ENCODE data around the gene SWT1. TPM values are rescaled to one million over a fixed set of nuclear protein-coding genes. Genes with fewer than 3 reads are reported as not detected.

Gene SWT1
- total RNA-seq (2021; ENCODE audit: unreplicated experiment) (2.1 TPM), Bru-seq, nascent RNA (percentile 54 among the genes with signal in this experiment), BruChase-seq, experiment 1, labeled RNA remaining after a 2-hour chase (percentile 45 among the genes with signal in this experiment), BruChase-seq, experiment 2, labeled RNA remaining after a 6-hour chase (percentile 42 among the genes with signal in this experiment)
- polyA plus RNA-seq (2012; ENCODE audit: insufficient read length), result 1.3 TPM
- long read RNA-seq, partial matches to known transcripts, result 1 of 8 reads
- long read RNA-seq, other reads (novel, unspliced or antisense), result 5 of 8 reads

- peak; percentile 98 for ATAC-seq
- POLR2A ChIA-PET, result interaction anchor here (0.6 kb wide), 1 partner anchor 637 kb away, joined by 4 read pairs; no protein-coding TSS in a partner anchor
- intact Hi-C loops (cut with micrococcal nuclease; ENCODE audit: unreplicated experiment), result no loop called here
- Histone ChIP-seq H3K4me3 (ENCODE audit: low read depth in 2 of 2, low read length in 2 of 2) (peak within 1 kb of the TSS; percentile 79 to 99), H3K9me3 (ENCODE audit: control insufficient read depth, insufficient read depth, low read depth, low read length) (no peaks in the 10 kb centered on the region), H3K27me3 (ENCODE audit: control insufficient read depth, insufficient read depth, low read length) (no peaks in the 10 kb centered on the region), H3K36me3 (ENCODE audit: control insufficient read depth, insufficient read depth, low read length) (peaks cover 2% of the 10 kb centered on the region; the same call in 1 of the 2 replicates), H3K4me1 (ENCODE audit: control insufficient read depth, insufficient read depth, low read length) (peaks cover 12% of the 10 kb centered on the region), H3K27ac (ENCODE audit: low read length) (peak within 1 kb of the TSS; percentile 95)
- peak; percentile 92 for DNase-seq (ENCODE audit: low read depth, low spot score)
- in situ Hi-C loops (cut with HindIII; ENCODE audit: low pct_unique_long_range_greater_than_20kb, low sequenced_read_pairs), result no loop called here
- CTCF ChIA-PET, result no interaction called here
- no TSS peak for BruUV-seq (replicated peaks)
- TF ChIP-seq REST (IDR thresholded peaks at IDR 0.05; ENCODE audit: insufficient read depth in 1 of 2, low read depth in 2 of 2, low read length in 1 of 2) (no peak), TCF7L2 (IDR thresholded peaks at IDR 0.05; ENCODE audit: low read depth, low read length) (peak; percentile 67), SIN3A (IDR thresholded peaks at IDR 0.05; ENCODE audit: borderline replicate concordance, insufficient read depth, low read depth, low read length) (peak; percentile 80; the same call in 1 of the 2 replicates), CTCF (IDR thresholded peaks at IDR 0.05) (no peak), POLR2AphosphoS5 (IDR thresholded peaks at IDR 0.05; ENCODE audit: low read depth, low read length) (peak; percentile 86)
These were observed at the start of gene SWT1, which contains the start of gene TRMT1L for GRCh38 chr1:185156854-185157598. Gene SWT1 (plus strand): TSS chr1:185157167. CDS start chr1:185160842, 3,675 bp downstream. Gene TRMT1L (minus strand): TSS chr1:185156953. CDS start chr1:185156712, 241 bp downstream.

GRCh38 chr1:185108321-185108720 lies 48.6 kb upstream of the SWT1 start:
- Histone ChIP-seq H3K4me3 (ENCODE audit: low read depth in 2 of 2, low read length in 2 of 2) (no peak overlapping the region), H3K4me1 (ENCODE audit: control insufficient read depth, insufficient read depth, low read length) (no peaks in the 10 kb centered on the region), H3K27me3 (ENCODE audit: control insufficient read depth, insufficient read depth, low read length) (no peaks in the 10 kb centered on the region), H3K27ac (ENCODE audit: low read length) (no peak overlapping the region), H3K9me3 (ENCODE audit: control insufficient read depth, insufficient read depth, low read depth, low read length) (no peaks in the 10 kb centered on the region), H3K36me3 (ENCODE audit: control insufficient read depth, insufficient read depth, low read length) (no peaks in the 10 kb centered on the region)
- ChIA-PET POLR2A (no interaction called here), CTCF (no interaction called here)
- no TSS peak for BruUV-seq (replicated peaks)
- in situ Hi-C loops (cut with HindIII; ENCODE audit: low pct_unique_long_range_greater_than_20kb, low sequenced_read_pairs) (no loop called here), intact Hi-C loops (cut with micrococcal nuclease; ENCODE audit: unreplicated experiment) (no loop called here)
- no peak for ATAC-seq
- no peak for DNase-seq (ENCODE audit: low read depth, low spot score)
- TF ChIP-seq CTCF (IDR thresholded peaks at IDR 0.05) (no peak), POLR2AphosphoS5 (IDR thresholded peaks at IDR 0.05; ENCODE audit: low read depth, low read length) (no peak), SIN3A (IDR thresholded peaks at IDR 0.05; ENCODE audit: borderline replicate concordance, insufficient read depth, low read depth, low read length) (no peak), TCF7L2 (IDR thresholded peaks at IDR 0.05; ENCODE audit: low read depth, low read length) (no peak), REST (IDR thresholded peaks at IDR 0.05; ENCODE audit: insufficient read depth in 1 of 2, low read depth in 2 of 2, low read length in 1 of 2) (no peak)

Data from Panc1 (cell line).